ENCODE results near the gene OAF.

DNA sequence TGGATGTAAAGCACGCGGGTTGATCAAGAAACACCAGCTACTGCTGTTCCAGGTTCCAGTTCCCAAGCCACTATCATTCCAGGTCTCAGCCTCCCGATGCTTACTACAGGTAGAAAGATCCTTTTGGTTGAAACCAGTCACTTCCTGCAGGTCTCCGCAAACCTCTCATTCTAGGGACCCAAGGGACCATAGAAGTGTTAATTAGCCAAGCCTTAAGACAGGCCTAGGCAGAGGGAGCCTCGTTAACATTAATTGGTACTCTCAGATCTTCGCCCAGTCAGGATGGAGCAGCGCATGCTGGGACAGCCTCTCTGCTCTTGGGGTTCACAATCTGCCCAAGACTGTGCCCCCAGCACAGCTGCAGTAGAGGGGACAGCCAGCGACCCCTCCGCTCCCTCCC, 11.2 kb upstream of the OAF start:
- TF ChIP-seq, protein P1, sequence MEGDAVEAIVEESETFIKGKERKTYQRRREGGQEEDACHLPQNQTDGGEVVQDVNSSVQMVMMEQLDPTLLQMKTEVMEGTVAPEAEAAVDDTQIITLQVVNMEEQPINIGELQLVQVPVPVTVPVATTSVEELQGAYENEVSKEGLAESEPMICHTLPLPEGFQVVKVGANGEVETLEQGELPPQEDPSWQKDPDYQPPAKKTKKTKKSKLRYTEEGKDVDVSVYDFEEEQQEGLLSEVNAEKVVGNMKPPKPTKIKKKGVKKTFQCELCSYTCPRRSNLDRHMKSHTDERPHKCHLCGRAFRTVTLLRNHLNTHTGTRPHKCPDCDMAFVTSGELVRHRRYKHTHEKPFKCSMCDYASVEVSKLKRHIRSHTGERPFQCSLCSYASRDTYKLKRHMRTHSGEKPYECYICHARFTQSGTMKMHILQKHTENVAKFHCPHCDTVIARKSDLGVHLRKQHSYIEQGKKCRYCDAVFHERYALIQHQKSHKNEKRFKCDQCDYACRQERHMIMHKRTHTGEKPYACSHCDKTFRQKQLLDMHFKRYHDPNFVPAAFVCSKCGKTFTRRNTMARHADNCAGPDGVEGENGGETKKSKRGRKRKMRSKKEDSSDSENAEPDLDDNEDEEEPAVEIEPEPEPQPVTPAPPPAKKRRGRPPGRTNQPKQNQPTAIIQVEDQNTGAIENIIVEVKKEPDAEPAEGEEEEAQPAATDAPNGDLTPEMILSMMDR (IDR thresholded peaks at IDR 0.05), result no peak
- TF ChIP-seq POLR2A (IDR thresholded peaks at IDR 0.05) (no peak), POLR2AphosphoS5 (IDR thresholded peaks at IDR 0.05) (no peak)
